Measurements from ENCODE around the gene LGI4.

DNA sequence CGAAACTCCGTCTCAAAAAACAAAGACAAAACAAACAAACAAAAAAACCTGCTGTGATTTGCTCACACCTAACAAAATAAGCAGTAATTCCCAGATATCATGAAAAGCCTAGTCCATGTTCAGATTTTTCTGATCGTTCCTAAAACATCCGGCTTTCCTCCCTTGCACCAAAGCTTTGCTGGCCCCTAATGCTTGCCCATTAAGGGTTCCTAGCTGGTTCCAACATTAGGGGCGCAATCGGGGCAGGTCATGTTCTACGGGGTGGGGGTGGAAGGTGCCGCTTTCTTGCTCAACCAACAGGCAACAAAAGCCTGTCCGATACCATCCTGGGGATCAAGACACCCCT is 44.7 kb downstream of the LGI4 start:
- TF ChIP-seq, protein P1, sequence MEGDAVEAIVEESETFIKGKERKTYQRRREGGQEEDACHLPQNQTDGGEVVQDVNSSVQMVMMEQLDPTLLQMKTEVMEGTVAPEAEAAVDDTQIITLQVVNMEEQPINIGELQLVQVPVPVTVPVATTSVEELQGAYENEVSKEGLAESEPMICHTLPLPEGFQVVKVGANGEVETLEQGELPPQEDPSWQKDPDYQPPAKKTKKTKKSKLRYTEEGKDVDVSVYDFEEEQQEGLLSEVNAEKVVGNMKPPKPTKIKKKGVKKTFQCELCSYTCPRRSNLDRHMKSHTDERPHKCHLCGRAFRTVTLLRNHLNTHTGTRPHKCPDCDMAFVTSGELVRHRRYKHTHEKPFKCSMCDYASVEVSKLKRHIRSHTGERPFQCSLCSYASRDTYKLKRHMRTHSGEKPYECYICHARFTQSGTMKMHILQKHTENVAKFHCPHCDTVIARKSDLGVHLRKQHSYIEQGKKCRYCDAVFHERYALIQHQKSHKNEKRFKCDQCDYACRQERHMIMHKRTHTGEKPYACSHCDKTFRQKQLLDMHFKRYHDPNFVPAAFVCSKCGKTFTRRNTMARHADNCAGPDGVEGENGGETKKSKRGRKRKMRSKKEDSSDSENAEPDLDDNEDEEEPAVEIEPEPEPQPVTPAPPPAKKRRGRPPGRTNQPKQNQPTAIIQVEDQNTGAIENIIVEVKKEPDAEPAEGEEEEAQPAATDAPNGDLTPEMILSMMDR (IDR thresholded peaks at IDR 0.05), result no peak
- TF ChIP-seq POLR2A (IDR thresholded peaks at IDR 0.05) (no peak), POLR2AphosphoS5 (IDR thresholded peaks at IDR 0.05; ENCODE audit: insufficient read depth in 1 of 2, low read depth in 1 of 2) (no peak)

All from vagina (tissue), 2 donors.